NCI-H82 (cell line): ENCODE measurements around the gene SH2B3.
"Not testable (repeated sequence)": the region's sequence is repeated elsewhere in the genome, so short reads cannot be mapped to it uniquely, and the experiment has no call there.

ENCODE experiments used
- DNase-seq: peaks from one replicate; lab custom pipeline; 2025; lab: John Stamatoyannopoulos, UW

SH2B3 gene

GRCh38 chr12:111460111-111460510 lies 54.4 kb downstream of the SH2B3 start:
- not testable (repeated sequence) for DNase-seq

GRCh38 chr12:111462210-111462769 lies 56.6 kb downstream of the SH2B3 start:
- no peak for DNase-seq

- DNase-seq, result no peak
These were observed 61.6 kb downstream of the SH2B3 start for GRCh38 chr12:111467092-111467856.

GRCh38 chr12:111467857-111468241 lies 62.1 kb downstream of the SH2B3 start:
- no peak for DNase-seq

GRCh38 chr12:111469401-111469800 lies 63.7 kb downstream of the SH2B3 start:
- DNase-seq, result no peak

- no peak for DNase-seq
These were observed 65.5 kb downstream of the SH2B3 start for GRCh38 chr12:111471236-111471635.

- no peak for DNase-seq
These were observed 76.7 kb downstream of the SH2B3 start for GRCh38 chr12:111482462-111482861.

GRCh38 chr12:111488271-111488670 lies 82.5 kb downstream of the SH2B3 start:
- peak; percentile 54 for DNase-seq

GRCh38 chr12:111488798-111489197 lies 83.1 kb downstream of the SH2B3 start:
- DNase-seq, result no peak

GRCh38 chr12:111492979-111493378 lies 87.3 kb downstream of the SH2B3 start:
- DNase-seq, result not testable (repeated sequence)

GRCh38 chr12:111494676-111495075 lies 89.0 kb downstream of the SH2B3 start:
- peak; percentile 34 for DNase-seq
